Tibial artery (tissue), 4 donors: Measurements from ENCODE around the gene CDH3.

Source experiments
- DNase-seq, 2 donors: peaks; one replicate each; pipeline ENCODE4 v3.0.0-alpha.2; 2019
- H3K27ac ChIP-seq, 2 donors: fragments of 200-600 bp; sonication (generic) in 1 of 2; 1 replicate in 1 of 2; 2 replicates in 1 of 2; pipeline ENCODE4 v1.5.1; 2018 to 2019; ENCODE audit warnings: mild to moderate bottlenecking in 1 of 2
- H3K27me3 ChIP-seq, 2 donors: fragments of 200-600 bp; sonication (generic) in 1 of 2; one replicate each; pipeline versions ENCODE4 v1.5.1 to v1.6.0; 2016 to 2019
- H3K36me3 ChIP-seq, 3 donors: fragments of 200-600 bp; sonication (generic) in 2 of 3; one replicate each; pipeline ENCODE4 v1.5.1; 2016 to 2019; ENCODE audit warnings: mild to moderate bottlenecking in 2 of 3
- H3K4me1 ChIP-seq, 4 donors: fragments of 200-600 bp; sonication (generic) in 2 of 4; 1 replicate in 3 of 4; 2 replicates in 1 of 4; pipeline ENCODE4 v1.5.1; 2016 to 2019
- H3K4me3 ChIP-seq, 2 donors: fragments of 200-600 bp; sonication (generic) in 1 of 2; 1 replicate in 1 of 2; 2 replicates in 1 of 2; pipeline ENCODE4 v1.5.1; 2018 to 2019; ENCODE audit warnings: mild to moderate bottlenecking in 2 of 2
- H3K9me3 ChIP-seq, 3 donors: fragments of 200-600 bp; sonication (generic) in 1 of 3; one replicate each; pipeline ENCODE4 v1.5.1; 2016 to 2019
- CTCF ChIP-seq, 2 experiments: fragments of 200-600 bp in 1 of 2; fragments of 450-650 bp in 1 of 2; IDR thresholded peaks; one replicate each; pipeline ENCODE4 v1.5.1; 2017 to 2019; ENCODE audit warnings: antibody characterized with exemption in 2 of 2, mild to moderate bottlenecking in 1 of 2, moderate library complexity in 1 of 2
- intact Hi-C: fragments of 100-400 bp; cut with DNase I; formaldehyde crosslinking; loops from one replicate; pipeline ENCODE4 v1.15.0; 2023; ENCODE audit warnings: low total_unique reads

CDH3 gene

DNA sequence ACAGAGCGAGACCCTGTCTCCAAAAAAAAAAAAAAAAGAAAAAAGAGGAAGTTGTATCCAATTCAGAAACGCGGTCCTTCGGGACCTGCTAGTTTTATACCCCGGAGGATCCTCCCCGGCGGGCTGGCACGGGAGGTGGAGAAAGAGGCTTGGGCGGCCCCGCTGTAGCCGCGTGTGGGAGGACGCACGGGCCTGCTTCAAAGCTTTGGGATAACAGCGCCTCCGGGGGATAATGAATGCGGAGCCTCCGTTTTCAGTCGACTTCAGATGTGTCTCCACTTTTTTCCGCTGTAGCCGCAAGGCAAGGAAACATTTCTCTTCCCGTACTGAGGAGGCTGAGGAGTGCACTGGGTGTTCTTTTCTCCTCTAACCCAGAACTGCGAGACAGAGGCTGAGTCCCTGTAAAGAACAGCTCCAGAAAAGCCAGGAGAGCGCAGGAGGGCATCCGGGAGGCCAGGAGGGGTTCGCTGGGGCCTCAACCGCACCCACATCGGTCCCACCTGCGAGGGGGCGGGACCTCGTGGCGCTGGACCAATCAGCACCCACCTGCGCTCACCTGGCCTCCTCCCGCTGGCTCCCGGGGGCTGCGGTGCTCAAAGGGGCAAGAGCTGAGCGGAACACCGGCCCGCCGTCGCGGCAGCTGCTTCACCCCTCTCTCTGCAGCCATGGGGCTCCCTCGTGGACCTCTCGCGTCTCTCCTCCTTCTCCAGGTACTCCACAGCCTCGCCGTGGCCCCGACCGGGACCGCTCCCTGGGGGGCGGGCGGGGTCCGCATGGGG is at the start of gene CDH3:
CDH3 (plus strand) TSS at position 596 of the 779 bp plus-strand sequence; CDS start at position 666, 70 bp downstream.
- Histone ChIP-seq H3K9me3 (no peaks in the 10 kb centered on the region), H3K4me1 (peaks cover 0 to 23% (median 17%) of the 10 kb centered on the region in 4 donors), H3K36me3 (no peaks in the 10 kb centered on the region), H3K27me3 (peaks cover 0 to 75% of the 10 kb centered on the region in 2 donors), H3K27ac (no peak within 1 kb of the TSS), H3K4me3 (peak within 1 kb of the TSS in 1 of 2 donors; percentile 3)
- intact Hi-C loops, result no loop called here
- DNase-seq, result no peak
- no peak for TF ChIP-seq CTCF (IDR thresholded peaks at IDR 0.05)

- H3K4me1 ChIP-seq, result no peaks in the 10 kb centered on the region
- H3K4me3 ChIP-seq, result no peak overlapping the region
- DNase-seq, result no peak
- H3K27me3 ChIP-seq, result no peaks in the 10 kb centered on the region
- peaks cover 0 to 22% (median 0%) of the 10 kb centered on the region in 3 donors for H3K9me3 ChIP-seq
- H3K27ac ChIP-seq, result no peak overlapping the region
- H3K36me3 ChIP-seq, result no peaks in the 10 kb centered on the region
- intact Hi-C loops, result no loop called here
- no peak for TF ChIP-seq CTCF (IDR thresholded peaks at IDR 0.05)
Measured at GRCh38 chr16:68596266-68596665, 48.8 kb upstream of the CDH3 start.

GRCh38 chr16:68599586-68599985 is 45.5 kb upstream of the CDH3 start:
- Histone ChIP-seq H3K27ac (no peak overlapping the region), H3K36me3 (no peaks in the 10 kb centered on the region), H3K27me3 (no peaks in the 10 kb centered on the region), H3K4me1 (no peaks in the 10 kb centered on the region), H3K4me3 (no peak overlapping the region), H3K9me3 (peaks cover 0 to 12% (median 0%) of the 10 kb centered on the region in 3 donors)
- TF ChIP-seq CTCF (IDR thresholded peaks at IDR 0.05), result no peak
- DNase-seq, result no peak
- intact Hi-C loops, result no loop called here

DNA sequence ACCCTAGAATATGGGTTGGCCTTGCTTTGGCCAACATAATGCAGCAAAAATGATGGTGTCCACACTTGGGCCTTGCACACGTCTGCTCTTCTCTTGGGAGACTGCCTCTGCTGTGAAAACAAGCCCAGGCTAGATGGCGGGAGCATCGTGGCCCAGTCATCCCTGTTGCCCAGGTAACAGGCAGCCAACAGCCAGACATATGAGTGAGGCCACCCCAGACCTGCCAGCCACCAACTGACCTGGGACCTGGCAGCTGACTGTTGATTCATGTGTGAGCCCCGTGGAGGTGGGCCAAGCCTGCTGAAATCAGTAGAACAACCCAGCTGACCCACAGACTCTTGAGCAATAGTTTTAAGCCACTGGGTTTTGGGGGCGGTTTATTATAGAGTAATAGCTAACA is 39.4 kb upstream of the CDH3 start:
- intact Hi-C loops, result no loop called here
- Histone ChIP-seq H3K27me3 (no peaks in the 10 kb centered on the region), H3K4me3 (no peak overlapping the region), H3K9me3 (no peaks in the 10 kb centered on the region), H3K4me1 (no peaks in the 10 kb centered on the region), H3K27ac (no peak overlapping the region), H3K36me3 (no peaks in the 10 kb centered on the region)
- no peak for TF ChIP-seq CTCF (IDR thresholded peaks at IDR 0.05)
- no peak for DNase-seq

- no peak for TF ChIP-seq CTCF (IDR thresholded peaks at IDR 0.05)
Measured at GRCh38 chr16:68607443-68607842, 37.7 kb upstream of the CDH3 start.

More at GRCh38 chr16:68607443-68607842, 37.7 kb upstream of the CDH3 start:
- DNase-seq, result no peak
- intact Hi-C loops, result no loop called here
- no peak overlapping the region for H3K27ac ChIP-seq
- H3K36me3 ChIP-seq, result no peaks in the 10 kb centered on the region
- H3K9me3 ChIP-seq, result no peaks in the 10 kb centered on the region
- H3K4me3 ChIP-seq, result no peak overlapping the region
- no peaks in the 10 kb centered on the region for H3K27me3 ChIP-seq
- no peaks in the 10 kb centered on the region for H3K4me1 ChIP-seq
